ENCODE measurements around the gene SMTN.

SMTN gene

GRCh38 chr22:31153357-31153756 is 72.2 kb downstream of the SMTN start:
- no peak overlapping the region for H3K4me3 ChIP-seq (ENCODE audit: low read length)
- peaks cover 31% of the 10 kb centered on the region for H3K27me3 ChIP-seq (ENCODE audit: insufficient read depth, low read length)

More at GRCh38 chr22:31153357-31153756, 72.2 kb downstream of the SMTN start:
- Histone ChIP-seq H2AFZ (ENCODE audit: low read depth, low read length) (no peak overlapping the region), H3K36me3 (ENCODE audit: insufficient read depth, low read length) (no peaks in the 10 kb centered on the region), H3K9me3 (ENCODE audit: low read length) (no peaks in the 10 kb centered on the region), H3K4me1 (ENCODE audit: insufficient read depth, low read length) (no peaks in the 10 kb centered on the region)

Measured in neuron (in vitro differentiated cells).